Left lung (tissue), 10 donors: ENCODE measurements around the gene DCDC1. TPM values are rescaled to one million over a fixed set of nuclear protein-coding genes. Genes with fewer than 3 reads are reported as not detected.

Experiments used
- ATAC-seq: fragments of 200-7000 bp; cut with Tn5 transposase; one replicate; pipeline ENCODE4 v1.9.1; 2020; ENCODE audit warnings: moderate library complexity
- DNase-seq, 4 donors: peaks; one replicate each; pipeline ENCODE4 v3.0.0-alpha.2; 2013 to 2020
- H3K27ac ChIP-seq, 2 donors: fragments of 200-600 bp; sonication (generic) in 1 of 2; one replicate each; pipeline versions ENCODE4 v1.5.0 to v1.8.0; 2020 to 2021
- H3K27me3 ChIP-seq, 2 donors: fragments of 200-600 bp; sonication (generic) in 1 of 2; one replicate each; pipeline versions ENCODE4 v1.5.0 to v1.8.0; 2020 to 2021
- H3K36me3 ChIP-seq, 2 donors: fragments of 200-600 bp; sonication (generic) in 1 of 2; one replicate each; pipeline versions ENCODE4 v1.5.0 to v1.8.0; 2020 to 2021
- H3K4me1 ChIP-seq, 2 donors: fragments of 200-600 bp; one replicate each; pipeline ENCODE4 v1.8.0; 2021
- H3K4me3 ChIP-seq, 2 donors: fragments of 200-600 bp; sonication (generic) in 1 of 2; one replicate each; pipeline versions ENCODE4 v1.5.0 to v1.8.0; 2020 to 2021; ENCODE audit warnings: mild to moderate bottlenecking in 1 of 2
- H3K9me3 ChIP-seq, 2 donors: fragments of 200-600 bp; sonication (generic) in 1 of 2; one replicate each; pipeline versions ENCODE4 v1.5.0 to v1.8.0; 2020 to 2021
- CTCF ChIP-seq, 2 donors: fragments of 200-600 bp; sonication (generic) in 1 of 2; IDR thresholded peaks; one replicate each; pipeline versions ENCODE4 v1.5.0 to v1.8.0; 2021; ENCODE audit warnings: antibody characterized with exemption in 2 of 2
- intact Hi-C, 2 donors: fragments of 100-400 bp; cut with DNase I; formaldehyde crosslinking; loops; one replicate each; pipeline versions ENCODE4 v1.11.2 to v1.14.2; 2022
- polyA plus RNA-seq, 6 donors: library from polyadenylated mRNA; unstranded; fragments of 120-200 nt; gene quantifications; one replicate each; pipeline ENCODE4 v1.2.1, GENCODE V29; 2013; ENCODE audit not compliant: insufficient read length in 6 of 6
- total RNA-seq, 2 donors: library from RNA; stranded (reverse); fragmentation: NEBNext Ultra II Directional; extraction: Animal tissue kit (Norgen Biotek cat#: 25700); gene quantifications; one replicate each; pipeline ENCODE4 v1.2.1, GENCODE V29; 2021
- donor health status: DM: no; HTN: yes; CAD: no.
- donor health status: DM: no; HTN: no; CAD: no.

The DCDC1 gene
- total and polyA plus RNA-seq, 8 donors: 0.09 to 3.3 (median 2.0) TPM

- intact Hi-C loops: no loop called here
- no peak for DNase-seq
- H3K9me3 ChIP-seq: no peaks in the 10 kb centered on the region
- no peak overlapping the region for H3K4me3 ChIP-seq
- H3K36me3 ChIP-seq: no peaks in the 10 kb centered on the region
- H3K27ac ChIP-seq: no peak overlapping the region
- H3K27me3 ChIP-seq: no peaks in the 10 kb centered on the region
- no peak for ATAC-seq
- H3K4me1 ChIP-seq: no peaks in the 10 kb centered on the region
- no peak for TF ChIP-seq CTCF (IDR thresholded peaks at IDR 0.05)
These were observed 378.8 kb downstream of the DCDC1 start for GRCh38 chr11:30990625-30991296.

- Histone ChIP-seq H3K27ac (no peak overlapping the region), H3K4me1 (no peaks in the 10 kb centered on the region), H3K9me3 (no peaks in the 10 kb centered on the region), H3K36me3 (no peaks in the 10 kb centered on the region), H3K27me3 (no peaks in the 10 kb centered on the region), H3K4me3 (no peak overlapping the region)
- intact Hi-C loops: no loop called here
- ATAC-seq (no peak), DNase-seq (no peak)
- no peak for TF ChIP-seq CTCF (IDR thresholded peaks at IDR 0.05)
These were observed 381.7 kb downstream of the DCDC1 start for GRCh38 chr11:30987819-30988218.

GRCh38 chr11:30985536-30985935, 384.0 kb downstream of the DCDC1 start:
- intact Hi-C loops: no loop called here
- no peak overlapping the region for H3K27ac ChIP-seq
- TF ChIP-seq CTCF (IDR thresholded peaks at IDR 0.05): no peak
- H3K9me3 ChIP-seq: no peaks in the 10 kb centered on the region
- H3K4me3 ChIP-seq: no peak overlapping the region
- no peaks in the 10 kb centered on the region for H3K36me3 ChIP-seq
- H3K4me1 ChIP-seq: no peaks in the 10 kb centered on the region
- H3K27me3 ChIP-seq: no peaks in the 10 kb centered on the region
- no peak for DNase-seq
- no peak for ATAC-seq

GRCh38 chr11:30984827-30985226, 384.7 kb downstream of the DCDC1 start:
- Histone ChIP-seq H3K36me3 (no peaks in the 10 kb centered on the region), H3K27me3 (no peaks in the 10 kb centered on the region), H3K4me1 (no peaks in the 10 kb centered on the region), H3K4me3 (no peak overlapping the region), H3K27ac (no peak overlapping the region), H3K9me3 (no peaks in the 10 kb centered on the region)
- intact Hi-C loops: no loop called here
- DNase-seq: no peak
- no peak for TF ChIP-seq CTCF (IDR thresholded peaks at IDR 0.05)
- ATAC-seq: no peak

GRCh38 chr11:30984442-30984816, 385.1 kb downstream of the DCDC1 start:
- Histone ChIP-seq H3K4me3 (no peak overlapping the region), H3K9me3 (no peaks in the 10 kb centered on the region), H3K4me1 (no peaks in the 10 kb centered on the region), H3K27me3 (no peaks in the 10 kb centered on the region), H3K36me3 (no peaks in the 10 kb centered on the region), H3K27ac (no peak overlapping the region)
- TF ChIP-seq CTCF (IDR thresholded peaks at IDR 0.05): no peak
- intact Hi-C loops: no loop called here
- ATAC-seq (no peak), DNase-seq (no peak)
